NCI-H146 (cell line): ENCODE results near the gene ADD3.

Experiments
- DNase-seq: peaks from one replicate; lab custom pipeline; 2025; lab: John Stamatoyannopoulos, UW

Gene ADD3

GRCh38 chr10:110002801-110003523 is 4.8 kb upstream of the ADD3 start:
- DNase-seq, result no peak

- no peak for DNase-seq
Observed at GRCh38 chr10:110003524-110003885, 4.3 kb upstream of the ADD3 start.

- peak; percentile 35 for DNase-seq
Observed at GRCh38 chr10:110005719-110006118, 2.1 kb upstream of the ADD3 start.

- peak; percentile 37 for DNase-seq
Observed at GRCh38 chr10:110006358-110007160, 1.2 kb upstream of the ADD3 start.

- peak; percentile 74 for DNase-seq
Observed at GRCh38 chr10:110007161-110007700, 553 bp upstream of the ADD3 start.

- DNase-seq, result peak; percentile 62
Observed at GRCh38 chr10:110008518-110009339, 945 bp downstream of the ADD3 start.

- no peak for DNase-seq
Observed at GRCh38 chr10:110009736-110010475, 2.1 kb downstream of the ADD3 start.

GRCh38 chr10:110010486-110011378 is 2.9 kb downstream of the ADD3 start:
- peak; percentile 7 for DNase-seq

- DNase-seq, result no peak
Observed at GRCh38 chr10:110011681-110012080, 3.9 kb downstream of the ADD3 start.

- DNase-seq, result no peak
Observed at GRCh38 chr10:110013630-110014293, 6.0 kb downstream of the ADD3 start.

- DNase-seq, result peak; percentile 7
Observed at GRCh38 chr10:110016039-110016438, 8.3 kb downstream of the ADD3 start.

GRCh38 chr10:110017052-110017451 is 9.3 kb downstream of the ADD3 start:
- DNase-seq, result no peak

GRCh38 chr10:110017907-110018306 is 10.1 kb downstream of the ADD3 start:
- DNase-seq, result no peak

- no peak for DNase-seq
Observed at GRCh38 chr10:110020265-110020664, 12.5 kb downstream of the ADD3 start.

GRCh38 chr10:110022716-110023504 is 15.1 kb downstream of the ADD3 start:
- DNase-seq, result no peak

- DNase-seq, result no peak
Observed at GRCh38 chr10:110023785-110024465, 16.1 kb downstream of the ADD3 start.

- DNase-seq, result no peak
Observed at GRCh38 chr10:110029450-110029849, 21.7 kb downstream of the ADD3 start.
